GM10847 (cell line): ENCODE measurements around the gene TLR9.

Experiments used
- POLR2A ChIP-seq: IDR thresholded peaks from 2 replicates; pipeline ENCODE4 v1.6.1; 2011; ENCODE audit not compliant: insufficient read length; ENCODE audit errors: extremely low read depth

The TLR9 gene

GRCh38 chr3:52236424-52236886 is 11.0 kb upstream of the TLR9 start:
- no peak for TF ChIP-seq POLR2A

- TF ChIP-seq POLR2A, result no peak
Observed at GRCh38 chr3:52234516-52235447, 9.3 kb upstream of the TLR9 start.

GRCh38 chr3:52233968-52234367 is 8.5 kb upstream of the TLR9 start:
- TF ChIP-seq POLR2A, result no peak

- TF ChIP-seq POLR2A, result no peak
Observed at GRCh38 chr3:52233108-52233591, 7.7 kb upstream of the TLR9 start.

DNA sequence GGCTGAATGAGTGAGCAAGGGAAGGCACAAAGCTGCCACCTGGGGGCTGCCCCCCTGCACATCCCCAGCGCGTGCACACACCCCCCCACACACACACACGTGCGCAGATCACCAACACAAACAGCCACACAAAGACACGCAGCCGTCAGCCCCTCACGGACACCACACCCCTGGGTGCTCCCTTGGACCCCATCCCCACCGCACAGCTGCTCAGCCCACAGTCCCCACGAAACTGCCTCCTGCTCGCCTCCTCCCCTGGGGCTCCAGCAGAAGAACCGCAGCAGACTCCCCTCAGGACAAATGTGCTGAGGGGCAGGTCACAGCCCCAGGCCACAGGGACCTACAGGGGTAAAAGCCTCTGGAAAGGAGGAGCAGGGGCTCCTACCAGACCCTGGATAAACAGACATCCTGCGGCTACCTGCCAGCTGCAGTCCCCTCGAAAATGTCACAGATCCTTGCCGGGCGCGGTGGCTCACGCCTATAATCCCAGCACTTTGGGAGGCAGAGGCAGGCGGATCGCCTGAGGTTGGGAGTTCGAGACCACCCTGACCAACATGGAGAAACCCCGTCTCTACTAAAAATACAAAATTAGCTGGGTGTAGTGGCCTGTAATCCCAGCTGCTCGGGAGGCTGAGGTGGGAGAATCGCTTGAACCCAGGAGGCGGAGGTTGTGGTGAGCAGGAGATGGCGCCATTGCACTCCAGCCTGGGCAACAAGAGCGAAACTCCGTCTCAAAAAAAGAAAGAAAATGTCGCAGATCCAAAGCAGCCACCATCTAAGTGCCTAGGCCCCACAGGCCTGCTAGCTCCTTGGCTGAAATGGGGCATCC is 7.0 kb upstream of the TLR9 start:
- TF ChIP-seq POLR2A, result no peak

- no peak for TF ChIP-seq POLR2A
Observed at GRCh38 chr3:52231502-52232278, 6.2 kb upstream of the TLR9 start.

- no peak for TF ChIP-seq POLR2A
Observed at GRCh38 chr3:52230889-52231499, 5.5 kb upstream of the TLR9 start.

DNA sequence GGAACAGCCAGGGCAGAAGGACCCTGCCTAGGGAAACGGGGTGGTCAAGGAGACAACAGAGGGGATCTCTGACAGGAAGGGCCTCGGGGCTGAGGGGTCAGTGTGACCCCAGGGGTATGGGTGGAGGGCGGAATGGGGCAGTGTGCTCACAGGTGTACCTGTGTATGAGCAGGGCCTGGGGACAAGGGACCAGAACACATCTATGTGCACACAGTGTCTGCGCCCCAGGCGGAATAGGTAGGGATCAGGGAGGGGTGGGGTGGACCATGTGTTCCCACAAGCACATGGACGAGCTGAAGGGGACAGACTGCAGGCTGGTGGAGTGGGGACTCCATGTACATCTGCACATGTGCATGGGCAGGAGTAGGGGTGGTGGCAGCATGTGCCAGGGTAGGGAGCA is 5.0 kb upstream of the TLR9 start:
- no peak for TF ChIP-seq POLR2A

- TF ChIP-seq POLR2A, result no peak
Observed at GRCh38 chr3:52229656-52230055, 4.2 kb upstream of the TLR9 start.

- no peak for TF ChIP-seq POLR2A
Observed at GRCh38 chr3:52228751-52229291, 3.4 kb upstream of the TLR9 start.

DNA sequence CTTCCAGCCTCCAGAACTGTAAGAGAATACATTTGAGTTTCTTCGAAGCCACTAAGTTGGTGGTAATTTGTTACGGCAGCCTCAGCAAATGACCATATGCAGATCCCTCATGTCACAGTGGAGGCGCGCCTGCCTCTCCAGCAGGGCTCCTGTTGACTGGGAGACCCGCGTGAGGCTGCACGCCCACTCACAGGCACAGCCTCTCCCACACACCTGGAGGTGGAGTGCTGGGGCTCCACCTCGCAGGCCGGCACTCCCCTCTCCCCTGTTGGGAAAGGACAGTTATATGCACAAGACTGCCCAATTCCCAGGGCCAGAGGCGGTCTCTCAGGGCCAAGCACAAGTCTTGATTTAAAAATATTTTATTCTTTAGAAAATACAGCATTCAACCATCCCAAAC is 2.8 kb upstream of the TLR9 start:
- TF ChIP-seq POLR2A, result no peak

- no peak for TF ChIP-seq POLR2A
Observed at GRCh38 chr3:52227766-52228165, 2.3 kb upstream of the TLR9 start.

DNA sequence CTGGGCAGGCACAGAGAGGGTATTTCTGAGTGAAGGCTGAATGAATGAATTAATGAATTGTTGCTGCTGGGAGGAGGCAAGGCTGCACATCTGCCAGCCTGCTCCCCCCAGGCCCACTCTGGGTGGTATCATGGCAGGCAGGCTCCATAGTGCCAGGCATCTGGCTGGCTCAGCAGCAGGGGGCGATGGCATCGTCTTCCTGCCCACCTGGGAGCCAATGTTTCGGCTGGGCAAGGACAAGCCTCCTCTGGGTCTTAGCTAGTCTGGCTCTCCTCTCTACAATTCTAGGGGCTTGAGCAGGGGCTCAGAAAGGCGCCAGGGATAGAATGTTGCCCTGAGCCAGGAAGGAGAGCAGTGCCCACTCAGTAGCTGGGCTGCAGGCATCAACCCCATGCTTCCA is 1.7 kb upstream of the TLR9 start:
- no peak for TF ChIP-seq POLR2A

- TF ChIP-seq POLR2A, result no peak
Observed at GRCh38 chr3:52226229-52226817, 878 bp upstream of the TLR9 start.
